CD4-positive, alpha-beta T cell treated with Interleukin-4 for 4 hours (primary cell): ENCODE data around the gene APP.

Experiments used
- DNase-seq: peaks from one replicate; pipeline ENCODE4 v3.0.0-alpha.2; 2020

Gene APP

DNA sequence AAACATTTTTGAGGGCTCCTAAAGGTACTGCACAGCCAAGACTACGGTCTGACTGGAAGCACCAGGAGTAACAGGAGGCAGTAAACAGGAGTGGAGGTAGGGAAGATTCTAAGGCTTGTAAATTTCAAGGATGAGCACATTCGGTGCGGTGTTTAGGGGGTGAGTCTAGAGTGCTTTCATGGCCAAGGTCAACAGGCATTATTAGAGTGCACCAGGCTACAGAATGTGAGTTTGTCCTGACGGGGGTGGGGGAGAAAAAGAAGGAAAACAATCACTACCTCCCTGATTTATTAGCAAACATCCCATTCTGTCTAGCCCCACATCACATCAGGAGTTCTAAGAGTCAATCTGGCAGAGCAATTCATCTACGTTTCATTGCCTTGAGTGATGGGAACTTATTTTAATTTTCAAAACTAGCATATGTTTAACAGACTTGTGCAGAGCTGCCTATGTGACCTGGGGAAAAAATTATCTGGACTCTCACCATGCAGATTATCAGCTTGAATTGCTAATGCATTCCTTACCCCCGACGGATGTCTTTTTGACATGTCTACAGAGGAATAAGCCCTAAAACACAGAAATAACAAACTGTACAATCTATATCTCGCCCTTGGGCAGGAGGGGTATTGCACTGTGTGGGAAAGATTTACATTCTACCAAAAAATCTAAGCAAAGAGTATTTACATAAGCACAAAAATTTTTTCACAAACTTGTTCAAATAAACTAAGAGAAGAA, 45.0 kb downstream of the APP start:
- no peak for DNase-seq

DNA sequence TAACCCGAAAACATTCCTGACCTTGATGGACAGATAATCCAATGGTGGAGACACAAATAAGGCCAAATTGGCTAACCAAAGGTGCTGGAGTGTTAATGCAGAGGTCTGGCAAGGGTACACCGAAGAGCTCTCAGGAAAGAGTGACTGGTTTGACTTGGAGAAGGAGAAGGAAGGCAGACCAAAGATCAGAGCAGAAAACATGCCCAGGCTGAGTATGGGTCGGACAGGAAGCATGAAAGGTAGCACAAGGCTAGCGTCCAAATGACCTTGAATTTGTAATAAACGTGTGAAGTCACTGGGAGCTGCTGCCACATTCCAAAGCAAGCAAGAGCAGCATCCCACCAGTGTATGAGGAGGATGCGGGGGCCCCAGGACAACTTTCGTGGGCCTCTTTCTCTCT, 45.7 kb downstream of the APP start:
- no peak for DNase-seq

DNA sequence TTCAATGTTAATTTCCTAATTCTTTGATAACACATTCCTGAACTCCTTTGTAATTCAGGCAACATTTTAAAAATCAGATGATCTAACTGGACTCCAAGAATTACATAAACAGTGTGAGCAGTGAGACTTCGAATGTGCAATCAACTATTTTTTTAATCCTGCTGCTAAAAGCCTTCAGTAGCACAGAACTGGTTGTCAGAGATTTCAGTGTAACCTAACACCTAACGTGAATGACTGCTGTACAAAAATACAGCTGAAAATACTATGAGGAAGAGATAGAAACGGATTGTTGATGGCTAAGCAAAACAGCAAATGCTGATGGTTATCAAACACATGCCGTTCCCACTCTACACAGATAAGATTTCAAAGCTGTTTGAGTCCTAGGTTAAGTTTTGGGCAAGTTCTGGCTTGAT, 46.1 kb downstream of the APP start:
- no peak for DNase-seq

DNA sequence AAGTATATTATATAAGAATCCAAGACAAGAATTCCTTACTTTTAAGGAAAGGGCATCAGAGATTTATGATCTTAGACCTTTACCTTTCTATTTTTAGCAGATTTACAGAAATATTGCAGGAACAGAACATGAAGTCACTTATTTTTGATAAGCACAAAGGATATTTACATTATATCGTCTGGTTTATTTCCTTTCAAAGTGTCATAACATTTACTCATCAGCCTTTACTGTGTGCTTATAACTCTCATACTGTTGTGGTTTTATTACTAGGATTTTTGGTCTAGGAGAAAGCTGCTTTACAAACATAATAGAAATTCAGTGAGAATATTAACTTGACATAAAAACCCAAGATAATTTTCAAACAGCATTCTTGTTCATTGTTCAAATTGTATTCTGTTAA, 47.6 kb downstream of the APP start:
- DNase-seq = no peak

DNA sequence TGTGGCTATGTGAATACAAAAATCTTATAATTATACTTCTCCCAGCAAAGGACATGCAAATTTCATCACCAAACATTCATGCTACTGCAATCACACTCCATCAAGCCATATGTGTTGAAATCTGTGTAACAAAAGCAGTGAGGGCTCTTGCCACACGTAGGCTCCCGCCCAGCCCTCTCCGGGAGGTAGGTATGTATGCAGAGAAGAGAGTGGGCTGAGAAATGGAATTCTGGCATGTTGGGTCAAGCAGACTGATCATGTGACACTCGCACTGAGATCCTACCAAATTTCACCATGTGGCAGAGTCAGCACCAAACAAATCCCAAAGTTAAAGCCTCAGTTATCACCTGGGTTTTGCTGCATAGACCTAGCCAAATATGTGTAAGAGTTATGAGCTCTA, 49.7 kb downstream of the APP start:
- no peak for DNase-seq

DNA sequence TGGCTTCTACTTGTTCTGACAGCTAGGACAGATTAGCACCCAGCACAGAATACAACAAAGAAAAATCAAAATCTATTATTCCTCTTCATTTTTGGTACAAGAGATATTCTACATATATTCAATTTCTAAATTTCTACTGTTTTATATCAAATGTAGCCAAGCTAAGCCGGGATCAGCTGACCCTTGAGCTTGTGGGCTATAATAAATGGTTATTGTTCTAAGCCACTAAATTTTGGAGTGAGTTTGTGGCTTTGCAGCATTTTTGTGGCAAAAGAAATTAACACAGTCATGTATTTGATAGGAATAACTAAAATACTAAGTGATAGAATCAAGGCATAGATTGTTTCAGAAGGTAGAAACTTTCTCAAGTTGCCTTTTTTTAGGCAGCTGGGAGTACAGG, 50.7 kb downstream of the APP start:
- no peak for DNase-seq

DNA sequence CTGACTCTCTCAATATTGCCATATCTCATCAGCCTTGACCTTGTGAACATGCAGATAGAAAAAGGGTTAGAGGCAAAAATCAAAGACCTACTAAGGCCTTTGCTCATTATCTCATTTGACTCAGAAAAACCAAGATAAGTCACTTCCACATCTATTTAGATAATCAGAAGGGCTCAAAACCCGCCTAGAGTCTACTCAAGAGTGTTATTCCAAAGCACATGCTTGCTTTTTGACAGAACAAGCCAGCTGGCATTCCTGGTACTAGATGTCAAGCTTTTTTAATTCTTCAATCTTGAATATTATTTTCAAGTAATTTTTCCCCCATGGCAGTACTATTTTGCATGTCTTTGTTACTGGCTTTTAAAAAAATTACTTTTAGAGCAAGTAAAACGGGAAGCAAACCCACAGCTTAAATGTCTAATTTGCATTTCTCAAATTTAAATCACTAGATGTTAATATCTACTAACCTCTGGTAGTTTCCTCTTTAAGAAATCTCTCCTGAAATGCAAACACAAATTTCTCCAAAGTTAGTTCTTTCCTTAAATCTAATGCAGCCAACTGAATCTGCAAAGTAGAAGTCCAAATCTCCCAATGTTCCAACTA, 51.5 kb downstream of the APP start:
- no peak for DNase-seq

DNA sequence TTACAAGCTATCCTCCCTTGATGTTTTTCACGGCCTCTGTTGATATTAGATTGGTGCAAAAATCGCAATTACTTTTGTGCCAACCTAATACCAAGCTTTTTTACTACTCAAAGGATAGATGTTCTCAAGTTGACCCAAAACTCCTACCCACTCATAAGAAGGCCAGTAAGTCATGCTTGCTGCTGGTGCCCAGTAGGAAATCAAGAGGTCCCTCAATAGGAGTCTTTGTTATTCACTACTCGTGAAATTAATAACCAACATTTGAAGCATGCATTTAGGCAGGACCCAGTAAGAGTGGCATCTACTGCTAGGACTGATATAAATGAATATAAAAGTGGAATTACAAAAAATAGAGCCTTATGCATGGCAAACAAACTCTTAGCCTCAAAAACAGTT, 52.6 kb downstream of the APP start:
- no peak for DNase-seq

DNA sequence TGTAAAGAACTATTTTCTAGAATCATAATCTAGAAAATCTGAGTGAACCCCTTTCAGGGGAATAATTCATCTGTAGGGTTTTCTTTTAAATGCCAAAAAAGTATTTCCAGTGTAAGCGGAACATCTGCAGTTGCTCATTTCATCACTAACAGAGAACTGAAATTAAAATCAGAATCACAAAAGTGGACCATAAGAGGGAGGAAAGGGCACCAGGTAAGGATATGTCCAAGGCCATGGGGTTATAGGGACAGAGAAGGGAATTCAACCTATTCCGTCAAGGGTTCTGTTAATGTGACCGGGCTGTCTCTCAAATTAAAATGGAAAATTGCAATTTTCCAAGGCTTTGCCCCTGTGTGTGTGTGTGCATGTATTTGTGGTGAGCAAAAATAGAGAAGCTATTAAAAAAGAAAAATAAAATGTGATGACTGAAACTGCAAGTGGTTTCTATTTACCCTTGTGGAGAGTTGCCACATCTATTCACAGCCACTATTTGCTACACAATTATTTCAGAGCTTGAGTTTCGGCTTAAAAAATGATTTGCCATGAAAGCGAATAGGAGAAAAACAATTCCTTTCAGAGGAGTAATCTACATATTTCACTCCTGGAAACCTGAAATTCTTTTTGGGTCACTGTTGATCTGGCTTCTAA, 53.1 kb downstream of the APP start:
- DNase-seq = no peak

DNA sequence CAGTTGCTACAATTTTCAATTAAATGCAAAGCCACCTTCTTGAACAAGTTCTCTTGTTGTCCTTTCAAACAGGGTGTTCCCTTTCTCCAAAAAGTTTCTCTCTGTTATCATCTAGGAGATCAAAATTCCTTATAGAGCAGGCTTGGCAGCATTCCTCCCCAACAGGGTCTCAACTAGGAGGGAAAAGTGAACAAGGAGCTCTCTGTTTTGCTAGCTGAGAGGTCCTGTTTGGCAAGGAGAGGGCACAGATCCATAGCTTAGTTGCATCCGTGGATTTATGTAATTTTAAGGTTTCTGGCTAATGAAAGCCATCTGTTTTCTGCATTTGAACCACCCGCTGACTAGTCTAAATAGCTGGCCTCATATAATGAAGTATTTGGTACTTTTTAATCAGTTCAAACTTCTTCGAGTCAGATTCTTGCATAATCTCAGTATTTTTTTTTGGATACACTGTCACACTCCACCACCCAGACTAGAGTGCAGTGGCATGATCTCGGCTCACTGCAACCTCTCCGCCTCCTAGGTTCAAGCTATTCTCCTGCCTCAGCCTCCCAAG, 54.0 kb downstream of the APP start:
- DNase-seq = no peak

DNA sequence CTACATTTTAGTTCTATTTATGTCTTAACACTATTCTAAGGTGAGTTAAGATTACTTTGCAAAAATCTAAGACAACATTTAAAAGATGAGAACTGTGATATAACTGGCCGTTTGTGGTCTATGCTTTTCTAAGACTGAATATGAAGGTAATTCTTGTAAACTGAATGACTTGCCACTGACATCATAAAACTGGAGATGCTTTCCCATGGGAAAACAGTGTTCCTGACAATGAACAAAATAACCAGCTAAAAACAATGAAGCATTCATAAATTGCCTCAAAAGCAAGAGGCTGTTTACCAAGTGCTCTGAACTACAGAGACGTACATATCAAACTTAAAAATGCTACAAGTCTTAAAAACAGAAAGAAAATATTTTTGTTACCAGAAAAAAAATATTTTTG, 54.7 kb downstream of the APP start:
- DNase-seq = no peak

DNA sequence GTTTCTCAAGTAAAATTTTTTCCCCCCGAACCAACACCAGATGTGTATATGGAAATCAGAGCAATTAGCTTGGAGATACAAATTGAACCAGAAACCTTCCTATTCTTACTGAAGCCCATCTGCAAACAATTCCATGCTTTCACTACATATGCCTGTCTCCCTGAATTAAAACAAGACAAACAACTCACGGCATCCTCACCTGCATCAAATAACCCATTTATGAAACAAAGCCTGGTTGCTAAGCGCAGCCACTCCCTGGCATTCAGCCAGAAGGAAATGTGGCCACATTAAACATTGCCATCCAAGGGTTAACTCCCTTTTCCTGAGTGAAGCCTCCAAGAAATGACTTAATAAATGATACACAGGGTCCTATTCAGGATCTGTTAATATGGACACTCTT, 55.3 kb downstream of the APP start:
- DNase-seq = no peak

DNA sequence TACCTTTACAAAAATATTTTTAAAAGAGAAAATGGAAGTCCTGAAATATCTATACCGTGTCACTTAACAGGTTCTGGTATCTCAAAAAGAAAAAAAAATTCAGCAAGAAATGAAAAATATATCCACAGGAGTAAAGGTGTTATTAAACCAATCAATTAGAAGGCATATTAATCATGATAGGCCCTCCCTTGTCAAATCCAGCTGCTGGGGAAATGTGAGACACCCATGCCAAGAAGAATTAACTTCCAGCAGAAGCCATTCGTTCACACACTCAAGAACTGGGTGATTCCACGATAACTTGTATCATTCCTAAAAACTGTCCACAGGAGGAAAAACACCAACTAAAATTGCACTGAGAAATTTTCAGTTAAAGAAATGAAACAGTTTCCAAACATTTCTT, 57.6 kb downstream of the APP start:
- DNase-seq = no peak

DNA sequence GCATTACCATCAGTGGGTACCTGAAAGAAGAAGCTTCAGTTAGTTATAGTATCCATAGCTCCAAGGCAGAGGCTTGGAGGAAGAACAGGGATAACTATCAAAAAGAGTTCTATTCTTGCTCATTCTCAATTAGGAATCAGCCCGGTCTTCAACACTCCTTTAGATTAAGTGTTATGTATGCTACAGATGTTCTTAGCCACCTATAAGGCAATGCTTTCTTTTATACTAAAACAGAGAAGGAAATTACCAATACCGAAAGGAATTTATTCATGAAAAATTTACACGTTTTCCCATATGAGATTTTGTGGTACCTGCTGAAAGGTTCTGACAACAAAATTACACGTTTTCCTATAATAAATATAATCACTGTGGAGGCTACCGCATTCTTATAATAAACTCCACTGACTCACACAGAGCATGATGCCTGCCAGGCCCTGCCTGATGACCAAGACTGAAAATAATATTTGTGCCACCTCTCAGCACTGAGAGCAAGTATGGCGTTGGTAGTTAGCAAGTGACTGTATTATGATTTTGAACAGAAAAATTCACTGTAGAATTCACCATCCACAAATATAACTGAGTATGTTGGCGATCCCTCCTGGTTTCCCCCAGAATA, 58.3 kb downstream of the APP start:
- no peak for DNase-seq

DNA sequence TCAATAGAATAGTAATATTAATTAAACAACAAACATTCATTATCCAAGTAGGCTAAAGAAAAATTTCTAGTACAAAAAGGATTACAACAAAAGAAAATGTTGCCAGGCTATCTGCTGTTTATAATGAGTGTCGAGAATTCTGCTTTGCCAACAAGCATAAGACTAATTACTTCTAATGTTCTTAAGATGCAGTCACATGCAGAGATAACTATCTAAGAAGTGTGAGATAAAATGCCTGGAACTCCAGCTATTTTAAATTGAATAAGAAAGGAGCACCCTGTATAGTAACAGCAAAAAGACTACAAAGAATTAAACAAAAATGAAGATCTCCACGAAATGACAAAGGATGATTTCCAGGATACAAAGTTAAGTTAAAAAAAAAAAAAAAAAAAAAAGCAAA, 59.9 kb downstream of the APP start:
- DNase-seq = no peak

DNA sequence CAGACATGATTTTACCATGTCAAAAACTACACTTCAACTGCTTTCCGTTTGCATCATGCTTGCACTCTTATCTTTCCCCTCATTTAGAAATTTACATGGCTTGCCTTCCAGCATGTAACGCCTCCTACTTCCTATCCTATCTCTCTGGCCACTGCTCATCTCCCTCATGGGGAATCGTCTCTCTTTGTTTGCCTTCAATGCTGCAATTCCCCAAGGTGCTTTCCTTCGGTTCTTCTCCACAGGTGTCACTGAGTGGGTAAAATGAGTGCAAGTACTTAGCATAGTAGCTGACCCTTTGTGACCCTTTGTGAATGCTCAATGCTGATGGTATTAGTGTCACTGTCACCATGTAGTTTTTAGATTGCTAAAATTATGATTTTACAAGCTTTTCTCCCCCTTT, 63.1 kb downstream of the APP start:
- DNase-seq = no peak

DNA sequence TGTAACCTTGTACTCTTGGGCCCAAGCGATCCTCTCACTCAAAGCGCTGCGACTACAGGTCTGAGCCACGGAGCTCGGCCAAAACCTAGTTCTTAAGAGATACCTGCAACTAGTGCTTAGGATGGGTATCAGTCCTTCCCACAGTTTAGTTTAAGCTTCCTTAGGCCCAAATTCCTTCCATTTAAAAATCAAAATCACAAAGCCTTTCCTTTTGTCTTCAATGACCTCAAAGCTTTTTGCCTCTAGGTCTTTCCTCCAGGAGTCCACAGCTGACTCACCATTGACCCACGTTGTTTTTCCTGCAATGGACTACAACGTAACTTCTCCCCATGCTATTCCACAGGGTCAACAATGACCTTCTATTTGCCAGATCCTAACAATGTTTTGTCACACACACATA, 64.0 kb downstream of the APP start:
- no peak for DNase-seq

DNA sequence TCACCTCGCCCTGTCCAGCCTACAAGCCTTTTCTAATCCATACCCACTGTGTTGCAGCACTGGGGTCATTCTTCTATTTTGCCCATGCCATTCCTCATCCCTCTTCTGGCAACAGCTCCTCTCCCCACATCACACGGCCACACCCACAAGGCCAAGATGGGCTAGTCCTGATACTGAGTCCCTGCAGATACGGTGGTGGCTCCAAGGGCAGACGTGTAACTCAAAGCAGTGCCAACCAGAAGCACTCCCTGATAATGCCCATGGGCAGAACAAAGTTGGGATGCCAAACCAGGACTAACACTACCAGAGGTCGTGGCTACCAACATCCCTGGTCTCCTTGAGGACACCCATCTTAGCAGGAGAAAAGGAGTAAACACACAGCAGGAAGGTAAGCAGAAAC, 64.8 kb downstream of the APP start:
- no peak for DNase-seq

DNA sequence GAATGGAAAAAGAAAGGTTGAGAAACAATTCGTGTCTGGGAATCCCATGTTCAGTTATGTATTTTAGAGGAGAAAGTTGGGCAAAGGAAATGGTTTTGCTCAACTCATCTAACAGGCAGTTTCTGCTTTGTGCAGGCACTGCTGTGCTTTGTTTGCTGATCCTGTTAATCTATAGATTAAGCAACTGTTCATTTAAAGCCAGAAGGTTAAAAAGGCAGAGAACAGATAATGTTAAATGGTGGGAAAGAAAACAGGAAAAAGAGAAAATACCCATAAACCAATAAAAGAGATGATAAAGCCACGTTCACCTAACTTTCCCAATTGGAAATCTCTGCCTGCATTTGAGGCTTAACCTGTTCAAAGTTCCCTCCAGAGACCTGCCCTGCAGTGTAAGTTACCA, 70.0 kb downstream of the APP start:
- DNase-seq = no peak

DNA sequence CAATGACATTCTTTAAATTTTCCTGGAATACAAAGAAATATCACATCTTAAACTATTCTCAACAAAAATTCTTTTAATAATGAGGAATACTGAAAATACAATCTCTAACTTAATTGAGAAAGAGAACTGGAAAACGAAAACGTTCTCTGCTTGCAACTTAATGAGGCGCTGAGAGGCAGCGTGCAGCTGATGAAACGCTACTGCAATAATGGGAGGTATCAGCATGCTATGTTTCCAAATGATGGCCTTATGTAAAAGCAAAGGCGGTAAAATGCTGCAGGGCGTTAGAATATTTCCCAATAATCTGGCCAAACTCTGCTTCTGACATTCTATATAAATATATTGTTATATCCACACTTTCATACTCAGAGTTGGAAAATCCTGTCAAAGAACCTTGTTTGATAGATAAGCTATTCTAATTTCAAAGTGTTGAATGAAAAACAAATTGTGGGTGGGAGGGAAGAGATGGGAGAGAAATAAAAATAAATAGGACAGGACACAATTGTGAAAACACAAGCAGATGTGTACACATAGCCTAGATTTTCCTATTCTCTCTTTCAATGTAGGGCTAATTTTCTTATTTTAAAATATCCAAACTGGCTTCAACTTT, 70.9 kb downstream of the APP start:
- no peak for DNase-seq

DNA sequence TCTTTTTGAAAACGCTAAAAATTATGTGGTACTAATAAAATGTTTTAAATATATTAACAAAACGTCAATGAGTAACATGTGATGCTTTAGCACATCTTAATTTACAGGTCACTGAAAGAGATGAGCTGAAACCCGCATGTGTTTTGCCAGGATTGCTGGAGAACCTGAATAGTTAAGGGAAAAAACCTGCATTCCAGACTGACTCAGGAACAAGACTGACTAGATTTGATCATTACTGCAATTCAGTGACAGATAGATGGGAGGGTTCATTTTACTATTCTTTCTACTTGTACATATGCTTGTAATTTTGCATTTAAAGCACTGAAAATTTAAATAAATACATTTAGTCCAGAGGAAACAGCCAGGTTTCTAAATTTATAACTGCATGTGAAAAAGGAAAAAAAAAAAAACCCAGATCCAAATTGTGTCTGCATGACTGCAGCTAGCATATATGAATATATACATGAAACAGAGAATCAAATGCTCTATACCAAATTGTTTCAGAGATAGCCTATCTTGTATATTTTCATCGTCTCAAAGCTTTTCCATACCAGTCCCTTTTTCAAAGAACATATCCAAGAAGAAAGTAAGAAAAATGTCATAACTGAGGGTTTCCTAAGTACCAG, 71.7 kb downstream of the APP start:
- DNase-seq = no peak

DNA sequence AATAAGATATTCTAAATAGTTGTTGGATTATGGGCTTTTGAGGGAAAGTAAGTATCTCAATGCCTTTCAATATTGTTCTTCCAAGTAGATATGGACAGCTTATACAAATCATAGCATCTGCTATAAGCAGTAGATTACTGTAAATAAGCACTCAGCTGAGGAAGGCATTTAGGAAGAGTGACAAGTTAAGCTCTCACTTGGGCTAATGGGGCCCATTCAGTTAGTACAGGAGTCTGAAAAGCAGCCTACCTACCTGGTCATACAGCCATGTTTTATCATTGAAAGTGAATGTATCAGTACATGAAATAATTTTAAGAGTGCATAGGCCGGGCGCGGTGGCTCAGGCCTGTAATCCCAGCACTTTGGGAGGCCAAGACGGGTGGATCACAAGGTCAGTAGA, 73.1 kb downstream of the APP start:
- no peak for DNase-seq
